Measurements from ENCODE around the gene CERS3.

DNA sequence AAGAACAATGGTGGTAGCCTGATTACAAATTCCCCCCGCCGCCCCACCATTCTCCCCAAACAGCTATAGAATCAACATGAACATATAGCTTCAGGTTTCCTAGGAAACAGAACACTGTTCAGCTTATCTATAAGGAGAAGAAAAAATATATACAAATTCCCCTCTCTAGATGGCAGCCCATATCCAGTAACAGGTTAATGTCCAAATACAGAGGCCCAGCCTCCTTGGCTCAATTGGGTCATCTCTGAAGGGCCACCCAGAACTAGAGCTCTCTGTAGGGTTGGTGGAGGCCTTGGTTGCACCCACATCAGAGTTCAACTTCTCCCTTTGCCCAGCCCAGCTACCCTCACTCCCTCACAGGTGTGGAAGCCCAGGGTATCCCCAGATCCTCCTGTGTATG lies 95.4 kb downstream of the CERS3 start:
- TF ChIP-seq, protein P1, sequence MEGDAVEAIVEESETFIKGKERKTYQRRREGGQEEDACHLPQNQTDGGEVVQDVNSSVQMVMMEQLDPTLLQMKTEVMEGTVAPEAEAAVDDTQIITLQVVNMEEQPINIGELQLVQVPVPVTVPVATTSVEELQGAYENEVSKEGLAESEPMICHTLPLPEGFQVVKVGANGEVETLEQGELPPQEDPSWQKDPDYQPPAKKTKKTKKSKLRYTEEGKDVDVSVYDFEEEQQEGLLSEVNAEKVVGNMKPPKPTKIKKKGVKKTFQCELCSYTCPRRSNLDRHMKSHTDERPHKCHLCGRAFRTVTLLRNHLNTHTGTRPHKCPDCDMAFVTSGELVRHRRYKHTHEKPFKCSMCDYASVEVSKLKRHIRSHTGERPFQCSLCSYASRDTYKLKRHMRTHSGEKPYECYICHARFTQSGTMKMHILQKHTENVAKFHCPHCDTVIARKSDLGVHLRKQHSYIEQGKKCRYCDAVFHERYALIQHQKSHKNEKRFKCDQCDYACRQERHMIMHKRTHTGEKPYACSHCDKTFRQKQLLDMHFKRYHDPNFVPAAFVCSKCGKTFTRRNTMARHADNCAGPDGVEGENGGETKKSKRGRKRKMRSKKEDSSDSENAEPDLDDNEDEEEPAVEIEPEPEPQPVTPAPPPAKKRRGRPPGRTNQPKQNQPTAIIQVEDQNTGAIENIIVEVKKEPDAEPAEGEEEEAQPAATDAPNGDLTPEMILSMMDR (optimal IDR thresholded peaks at IDR 0.05 in 1 of 3, IDR thresholded peaks at IDR 0.05 in 1 of 3, conservative IDR thresholded peaks at IDR 0.05 in 1 of 3; ENCODE audit: extremely low read depth in 1 of 3, insufficient read depth in 2 of 3, low read length in 3 of 3), result no peak
- no peak for TF ChIP-seq EZH2 (IDR thresholded peaks at IDR 0.05; ENCODE audit: low read length)
